HT-29 (cell line): ENCODE measurements around the gene SH3GL1. TPM values are rescaled to one million over a fixed set of nuclear protein-coding genes. Genes with fewer than 3 reads are reported as not detected.

Source experiments
- DNase-seq: peaks from one replicate; pipeline ENCODE4 v3.0.0-alpha.2; 2015; ENCODE audit warnings: low spot score
- total RNA-seq: library from RNA; depleted of rRNA; stranded (reverse); fragments of >200 nt; shearing (Covaris generic); gene quantifications from 2 replicates; pipeline ENCODE4 v1.2.3, GENCODE V29; 2014

The SH3GL1 gene
- total RNA-seq, 1 experiment from 2014 or later = 55.5 TPM

GRCh38 chr19:4376028-4376670 is 24.2 kb downstream of the SH3GL1 start:
- peak; percentile 71 for DNase-seq

- peak; percentile 82 for DNase-seq
These were observed 25.0 kb downstream of the SH3GL1 start for GRCh38 chr19:4375164-4376027.

- DNase-seq = peak; percentile 57
These were observed 25.7 kb downstream of the SH3GL1 start for GRCh38 chr19:4374498-4375163.

DNA sequence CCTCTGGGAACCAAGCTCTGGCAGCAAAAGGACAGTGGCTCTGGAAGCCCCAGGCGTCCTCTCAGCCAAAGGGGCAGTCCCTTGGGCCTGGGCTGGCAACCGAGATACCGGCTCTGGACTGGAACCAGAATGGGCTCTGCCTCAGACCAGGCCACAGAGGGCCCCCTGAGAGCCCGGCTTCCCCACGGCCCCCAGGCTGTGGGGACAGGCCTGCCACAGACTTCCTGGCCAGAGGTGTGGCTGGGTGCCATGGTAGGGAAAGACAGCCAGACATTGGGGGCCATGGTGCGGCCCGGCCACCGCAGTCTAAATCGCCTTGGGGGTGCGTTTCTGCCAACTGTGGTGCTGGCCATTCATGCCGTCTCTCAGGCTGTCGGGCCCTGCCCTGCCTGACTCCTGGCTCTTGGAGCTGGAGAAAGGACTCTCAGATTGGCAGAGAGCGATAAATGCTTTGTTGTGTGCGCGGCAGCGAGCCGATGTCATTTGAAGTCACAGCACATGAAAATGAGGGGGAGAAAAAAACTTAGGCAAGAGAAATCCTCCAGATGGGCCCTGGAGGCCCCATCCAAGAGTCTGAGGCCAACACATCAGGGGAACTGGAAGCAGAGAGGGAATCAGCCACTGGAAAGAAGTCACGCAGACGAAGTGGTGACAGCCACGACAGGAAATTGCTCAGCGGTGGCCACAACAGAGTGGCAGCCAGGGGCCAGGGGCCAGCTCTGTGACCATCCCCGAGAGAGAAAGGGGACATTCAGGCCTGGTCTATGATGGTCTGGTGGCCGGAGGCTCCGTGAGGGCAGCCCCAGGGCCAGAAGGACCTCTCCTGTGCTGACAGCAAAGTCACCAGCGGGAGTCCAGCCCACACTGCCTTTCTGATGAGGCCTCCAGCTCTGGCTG is 26.5 kb downstream of the SH3GL1 start:
- no peak for DNase-seq

DNA sequence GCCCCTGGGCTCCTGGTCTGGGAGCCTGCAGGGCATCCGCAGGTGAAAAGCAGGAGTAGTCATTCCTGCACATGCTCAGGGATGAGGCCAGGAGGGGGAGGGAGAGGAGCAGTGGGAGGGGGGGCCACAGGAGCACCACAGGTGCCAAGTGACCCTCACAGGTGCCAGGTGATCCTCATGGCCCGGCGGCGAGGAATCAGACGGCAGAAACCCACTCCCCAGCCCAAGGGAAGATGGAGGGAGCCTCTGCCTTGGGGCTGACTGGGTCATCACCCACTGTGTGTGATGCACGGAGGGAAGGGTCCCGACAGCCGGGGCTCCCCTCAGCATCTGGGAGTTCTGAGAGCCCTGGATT is 27.4 kb downstream of the SH3GL1 start:
- no peak for DNase-seq

GRCh38 chr19:4372165-4373012 is 28.0 kb downstream of the SH3GL1 start:
- no peak for DNase-seq

GRCh38 chr19:4371247-4372164 is 28.8 kb downstream of the SH3GL1 start:
- no peak for DNase-seq

GRCh38 chr19:4370418-4371041 is 29.8 kb downstream of the SH3GL1 start:
- DNase-seq = no peak

DNA sequence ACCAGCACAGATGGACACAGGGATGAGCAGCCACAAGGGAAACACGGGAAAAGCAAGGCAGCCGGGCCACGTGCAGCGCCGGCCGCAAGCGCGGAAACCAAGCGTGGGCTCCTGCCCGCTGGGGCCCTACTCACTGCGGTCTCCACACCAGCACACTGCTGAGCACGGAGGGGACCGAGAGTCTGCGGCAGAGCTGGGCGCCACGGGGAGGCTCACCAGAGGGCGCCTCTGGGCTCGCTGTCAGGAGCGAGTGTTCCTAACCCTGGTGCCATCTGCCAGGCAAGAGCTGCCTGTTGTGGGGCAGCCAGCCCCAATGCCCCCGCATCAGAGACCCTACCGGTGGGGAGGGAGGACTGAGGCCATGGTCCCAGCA is 30.5 kb downstream of the SH3GL1 start:
- peak; percentile 29 for DNase-seq

DNA sequence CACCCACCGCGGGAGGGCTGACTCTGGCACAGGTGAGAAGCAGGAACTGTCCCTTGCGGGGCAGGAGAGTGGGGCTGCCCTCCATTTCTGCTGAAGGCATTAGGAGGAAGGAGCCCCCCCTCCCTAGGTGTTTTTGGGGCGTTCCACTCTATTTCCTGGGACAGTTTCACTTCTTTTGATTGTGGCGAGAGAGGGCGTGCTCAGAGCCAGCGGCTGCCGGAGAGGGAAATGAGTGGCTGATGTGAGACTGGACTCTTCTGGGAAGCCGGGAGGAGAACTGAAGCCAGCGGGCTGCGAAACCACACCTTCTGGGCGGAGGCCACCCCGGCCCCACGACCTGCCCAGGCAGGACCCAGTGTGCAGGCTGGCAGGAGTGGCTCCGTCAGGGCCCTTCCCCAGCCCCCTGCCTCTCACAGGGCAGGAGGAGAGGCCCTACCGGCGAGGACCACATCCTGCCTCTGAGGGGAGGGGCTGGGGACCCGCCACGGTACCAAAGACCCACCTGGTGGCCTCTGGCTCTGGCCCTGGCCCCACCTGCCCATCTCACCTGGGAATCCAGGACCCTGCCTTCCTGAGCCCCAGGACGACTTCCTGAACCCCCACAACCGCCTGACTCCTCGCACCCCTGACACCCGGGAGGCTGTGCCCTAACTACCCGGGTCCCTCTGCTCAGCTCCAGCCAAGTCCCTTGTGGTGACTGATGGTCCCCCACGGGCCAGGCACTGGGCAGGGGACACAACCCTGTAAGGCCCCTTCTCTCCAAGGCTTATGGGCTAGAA is 31.0 kb downstream of the SH3GL1 start:
- DNase-seq = peak; percentile 60

- no peak for DNase-seq
These were observed 32.1 kb downstream of the SH3GL1 start for GRCh38 chr19:4368128-4368820.

GRCh38 chr19:4367781-4368127 is 32.6 kb downstream of the SH3GL1 start:
- DNase-seq = no peak

DNA sequence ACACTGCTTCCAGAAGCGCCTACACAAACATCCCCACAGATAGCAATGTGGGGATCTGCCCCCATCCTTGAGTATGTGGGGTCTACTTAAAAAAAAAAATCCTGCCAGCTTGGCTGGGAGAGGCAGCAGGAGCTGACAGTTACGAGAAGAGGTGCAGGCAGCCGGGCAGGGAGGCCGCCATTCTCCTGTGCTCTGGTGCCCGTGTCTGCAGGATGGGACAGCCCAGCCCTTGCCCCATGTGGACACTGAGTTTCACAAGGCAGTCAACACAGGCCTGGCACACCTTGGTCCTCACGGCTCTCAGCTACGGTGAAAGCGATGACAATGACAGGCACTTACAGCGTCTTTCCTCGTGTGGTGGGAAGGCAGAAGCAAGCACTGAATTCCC is 33.0 kb downstream of the SH3GL1 start:
- DNase-seq = no peak

GRCh38 chr19:4366666-4367335 is 33.5 kb downstream of the SH3GL1 start:
- DNase-seq = no peak

GRCh38 chr19:4365791-4366665 is 34.3 kb downstream of the SH3GL1 start:
- no peak for DNase-seq

- no peak for DNase-seq
These were observed 35.0 kb downstream of the SH3GL1 start for GRCh38 chr19:4365341-4365740.
